NCI-H2029 treated with DMSO at 0.1 percent for 48 hours (cell line): Measurements from ENCODE around the gene OR10G7.

ENCODE experiments used
- DNase-seq: peaks from one replicate; lab custom pipeline; 2025; lab: John Stamatoyannopoulos, UW

OR10G7 gene

GRCh38 chr11:124041254-124041653 lies at the start of gene OR10G7:
TSS of gene OR10G7 (minus strand) at chr11:124041325. CDS start at chr11:124039001, 2,324 bp downstream.
- DNase-seq = no peak

- DNase-seq = no peak
Observed at GRCh38 chr11:124085997-124086846, 45.1 kb upstream of the OR10G7 start.

GRCh38 chr11:124085583-124085982 lies 44.5 kb upstream of the OR10G7 start:
- no peak for DNase-seq

- no peak for DNase-seq
Observed at GRCh38 chr11:124082371-124082770, 41.2 kb upstream of the OR10G7 start.

GRCh38 chr11:124081483-124081882 lies 40.4 kb upstream of the OR10G7 start:
- DNase-seq = no peak

- DNase-seq = no peak
Observed at GRCh38 chr11:124080327-124081001, 39.3 kb upstream of the OR10G7 start.

- DNase-seq = no peak
Observed at GRCh38 chr11:124079631-124080326, 38.7 kb upstream of the OR10G7 start.

- no peak for DNase-seq
Observed at GRCh38 chr11:124078591-124078990, 37.5 kb upstream of the OR10G7 start.

- DNase-seq = no peak
Observed at GRCh38 chr11:124077266-124077665, 36.1 kb upstream of the OR10G7 start.

- no peak for DNase-seq
Observed at GRCh38 chr11:124075841-124076651, 34.9 kb upstream of the OR10G7 start.

GRCh38 chr11:124075492-124075840 lies 34.3 kb upstream of the OR10G7 start:
- DNase-seq = no peak

GRCh38 chr11:124074554-124074953 lies 33.4 kb upstream of the OR10G7 start:
- DNase-seq = no peak

- DNase-seq = no peak
Observed at GRCh38 chr11:124072147-124072546, 31.0 kb upstream of the OR10G7 start.

GRCh38 chr11:124071623-124071948 lies 30.5 kb upstream of the OR10G7 start:
- DNase-seq = peak; percentile 53

GRCh38 chr11:124070915-124071622 lies 29.9 kb upstream of the OR10G7 start:
- DNase-seq = no peak

GRCh38 chr11:124069429-124070401 lies 28.6 kb upstream of the OR10G7 start:
- DNase-seq = no peak

- no peak for DNase-seq
Observed at GRCh38 chr11:124068601-124069110, 27.5 kb upstream of the OR10G7 start.

- no peak for DNase-seq
Observed at GRCh38 chr11:124052966-124053365, 11.8 kb upstream of the OR10G7 start.

GRCh38 chr11:124050748-124051147 lies 9.6 kb upstream of the OR10G7 start:
- DNase-seq = no peak

GRCh38 chr11:124043420-124043819 lies 2.3 kb upstream of the OR10G7 start:
- DNase-seq = no peak
